Regular cardiac myocyte (primary cell): Measurements from ENCODE around the gene GPR12. TPM values are rescaled to one million over a fixed set of nuclear protein-coding genes. Genes with fewer than 3 reads are reported as not detected.

ENCODE experiments used
- total RNA-seq: library from RNA; depleted of rRNA; stranded (reverse); fragments of >200 nt; gene quantifications from 2 replicates; pipeline ENCODE4 v1.2.3, GENCODE V29; 2014

Gene GPR12, protein sequence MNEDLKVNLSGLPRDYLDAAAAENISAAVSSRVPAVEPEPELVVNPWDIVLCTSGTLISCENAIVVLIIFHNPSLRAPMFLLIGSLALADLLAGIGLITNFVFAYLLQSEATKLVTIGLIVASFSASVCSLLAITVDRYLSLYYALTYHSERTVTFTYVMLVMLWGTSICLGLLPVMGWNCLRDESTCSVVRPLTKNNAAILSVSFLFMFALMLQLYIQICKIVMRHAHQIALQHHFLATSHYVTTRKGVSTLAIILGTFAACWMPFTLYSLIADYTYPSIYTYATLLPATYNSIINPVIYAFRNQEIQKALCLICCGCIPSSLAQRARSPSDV
- total RNA-seq, result not detected in 2 replicates

DNA sequence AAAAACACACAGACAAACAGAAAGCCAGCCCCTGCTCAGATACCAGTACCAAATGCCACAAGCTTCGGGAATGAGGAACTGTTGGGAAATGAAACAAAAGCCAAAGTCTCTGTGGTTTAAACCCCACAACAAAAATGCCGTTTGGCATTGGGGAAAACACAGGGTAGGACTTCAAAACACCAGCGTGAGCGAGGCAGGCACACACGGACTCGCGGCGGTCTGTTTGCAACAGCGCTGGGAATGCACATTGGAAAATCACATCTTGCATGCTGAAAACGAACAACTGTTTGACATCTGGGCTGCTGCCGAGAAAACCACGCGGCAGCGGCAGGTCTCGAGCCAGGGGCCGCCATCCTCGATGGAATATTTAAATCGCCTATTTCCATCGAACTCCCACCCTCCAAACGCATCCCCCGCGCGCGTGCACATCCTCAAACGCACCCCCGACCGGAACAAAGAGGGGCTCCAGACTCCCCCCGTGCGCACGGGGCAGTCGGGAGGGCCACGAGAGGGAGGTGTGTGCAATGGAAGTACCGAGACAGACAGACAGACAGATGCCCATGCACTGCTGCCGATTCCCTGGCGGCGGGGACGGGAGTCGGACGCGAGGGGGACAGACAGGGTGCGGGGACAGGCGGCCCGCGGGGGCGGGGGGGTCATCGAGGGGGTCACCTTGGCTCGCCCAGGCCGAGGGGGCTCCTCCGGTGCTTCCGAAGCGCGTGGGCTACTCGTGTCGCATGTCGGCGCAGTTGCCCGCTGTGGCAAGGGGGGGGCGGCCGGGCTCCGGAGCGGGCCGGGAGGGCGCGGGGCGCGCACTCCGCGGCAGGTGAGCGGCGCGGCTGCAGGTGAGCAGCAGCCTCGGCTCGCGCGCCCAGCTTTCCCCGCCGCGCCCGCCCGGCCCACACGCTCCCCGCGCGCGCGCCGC is at the start of gene GPR12:
Gene GPR12, minus strand, starts transcription at position 880 of the 925 bp plus-strand sequence. CDS start 959 bp downstream, outside the sequence.

Other genes with a start within 250 kb of the GPR12 start
- 9.2 and 20.0 TPM in 2 replicates for gene WASF3, start 203.1 kb downstream of the GPR12 start, total RNA-seq